ENCODE data around the gene SGTA.

Gene SGTA

GRCh38 chr19:2728783-2729387, 54.2 kb downstream of the SGTA start:
- Histone ChIP-seq H3K4me3 (ENCODE audit: low read length) (no peak overlapping the region), H3K9me3 (ENCODE audit: insufficient read depth, low read length) (no peaks in the 10 kb centered on the region), H2AFZ (ENCODE audit: low read depth, low read length) (no peak overlapping the region), H3K4me1 (ENCODE audit: low read length) (no peaks in the 10 kb centered on the region), H3K4me2 (ENCODE audit: low read length) (no peak overlapping the region), H3K9ac (ENCODE audit: low read length) (no peak overlapping the region), H3K27me3 (ENCODE audit: low read depth, low read length) (no peaks in the 10 kb centered on the region), H4K20me1 (ENCODE audit: insufficient read depth, low read length) (no peaks in the 10 kb centered on the region), H3K79me2 (ENCODE audit: low read length) (no peaks in the 10 kb centered on the region), H3K27ac (ENCODE audit: low read length) (no peak overlapping the region), H3K36me3 (replicated peaks; ENCODE audit: low read depth, low read length) (peaks cover 2% of the 10 kb centered on the region)
- TF ChIP-seq, protein P1, sequence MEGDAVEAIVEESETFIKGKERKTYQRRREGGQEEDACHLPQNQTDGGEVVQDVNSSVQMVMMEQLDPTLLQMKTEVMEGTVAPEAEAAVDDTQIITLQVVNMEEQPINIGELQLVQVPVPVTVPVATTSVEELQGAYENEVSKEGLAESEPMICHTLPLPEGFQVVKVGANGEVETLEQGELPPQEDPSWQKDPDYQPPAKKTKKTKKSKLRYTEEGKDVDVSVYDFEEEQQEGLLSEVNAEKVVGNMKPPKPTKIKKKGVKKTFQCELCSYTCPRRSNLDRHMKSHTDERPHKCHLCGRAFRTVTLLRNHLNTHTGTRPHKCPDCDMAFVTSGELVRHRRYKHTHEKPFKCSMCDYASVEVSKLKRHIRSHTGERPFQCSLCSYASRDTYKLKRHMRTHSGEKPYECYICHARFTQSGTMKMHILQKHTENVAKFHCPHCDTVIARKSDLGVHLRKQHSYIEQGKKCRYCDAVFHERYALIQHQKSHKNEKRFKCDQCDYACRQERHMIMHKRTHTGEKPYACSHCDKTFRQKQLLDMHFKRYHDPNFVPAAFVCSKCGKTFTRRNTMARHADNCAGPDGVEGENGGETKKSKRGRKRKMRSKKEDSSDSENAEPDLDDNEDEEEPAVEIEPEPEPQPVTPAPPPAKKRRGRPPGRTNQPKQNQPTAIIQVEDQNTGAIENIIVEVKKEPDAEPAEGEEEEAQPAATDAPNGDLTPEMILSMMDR (IDR thresholded peaks at IDR 0.05; ENCODE audit: low read depth, low read length) = no peak
- TF ChIP-seq EZH2phosphoT487 (IDR thresholded peaks at IDR 0.05; ENCODE audit: low read depth) = no peak

GRCh38 chr19:2727640-2727944, 55.5 kb downstream of the SGTA start:
- Histone ChIP-seq H3K79me2 (ENCODE audit: low read length) (no peaks in the 10 kb centered on the region), H3K27me3 (ENCODE audit: low read depth, low read length) (no peaks in the 10 kb centered on the region), H2AFZ (ENCODE audit: low read depth, low read length) (no peak overlapping the region), H3K9ac (ENCODE audit: low read length) (no peak overlapping the region), H4K20me1 (ENCODE audit: insufficient read depth, low read length) (no peaks in the 10 kb centered on the region), H3K4me2 (ENCODE audit: low read length) (no peak overlapping the region), H3K36me3 (replicated peaks; ENCODE audit: low read depth, low read length) (peaks cover 1% of the 10 kb centered on the region), H3K4me1 (ENCODE audit: low read length) (no peaks in the 10 kb centered on the region), H3K4me3 (ENCODE audit: low read length) (no peak overlapping the region), H3K9me3 (ENCODE audit: insufficient read depth, low read length) (no peaks in the 10 kb centered on the region), H3K27ac (ENCODE audit: low read length) (no peak overlapping the region)
- no peak for TF ChIP-seq EZH2phosphoT487 (IDR thresholded peaks at IDR 0.05; ENCODE audit: low read depth)
- TF ChIP-seq, protein P1 (IDR thresholded peaks at IDR 0.05; ENCODE audit: low read depth, low read length) = no peak

DNA sequence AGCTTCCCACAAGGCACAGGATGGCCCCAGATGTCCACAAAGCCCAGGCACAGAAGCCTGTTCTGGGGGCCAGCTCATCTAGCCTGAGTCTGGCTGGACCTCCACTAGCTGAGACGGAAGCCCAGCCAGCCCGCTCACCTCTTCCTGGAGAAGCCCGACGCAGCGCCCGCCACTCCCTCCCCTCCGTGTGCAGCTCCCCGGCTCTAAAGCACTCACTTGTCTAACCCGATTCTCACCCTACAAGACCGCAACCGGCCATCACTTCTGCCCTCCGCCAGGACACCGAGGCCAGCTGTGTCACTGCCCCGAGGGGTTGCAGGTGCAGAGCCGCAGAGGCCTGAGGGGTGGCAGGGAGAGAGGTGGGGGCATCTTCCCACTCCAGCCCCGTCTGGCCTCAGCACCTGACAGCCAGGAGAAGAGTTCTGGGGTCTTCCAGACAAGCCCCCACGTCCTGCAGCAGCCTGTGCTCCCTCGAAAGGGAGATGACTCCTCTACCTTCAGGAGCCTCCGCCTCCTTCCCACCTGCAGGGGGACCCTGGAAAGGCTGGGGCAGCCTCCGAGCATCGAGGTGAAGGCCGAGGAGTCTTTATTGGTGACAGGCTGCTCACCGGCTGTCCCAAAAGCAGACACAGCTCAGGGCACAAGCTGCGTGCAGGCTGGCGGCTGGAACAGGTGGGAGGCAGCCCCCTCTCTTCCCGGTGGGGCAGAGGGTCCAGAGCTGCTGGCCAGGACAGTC, 56.0 kb downstream of the SGTA start:
- Histone ChIP-seq H3K4me3 (ENCODE audit: low read length) (no peak overlapping the region), H3K36me3 (replicated peaks; ENCODE audit: low read depth, low read length) (no peaks in the 10 kb centered on the region), H3K9me3 (ENCODE audit: insufficient read depth, low read length) (no peaks in the 10 kb centered on the region), H3K79me2 (ENCODE audit: low read length) (no peaks in the 10 kb centered on the region), H4K20me1 (ENCODE audit: insufficient read depth, low read length) (no peaks in the 10 kb centered on the region), H2AFZ (ENCODE audit: low read depth, low read length) (no peak overlapping the region), H3K4me1 (ENCODE audit: low read length) (no peaks in the 10 kb centered on the region), H3K9ac (ENCODE audit: low read length) (no peak overlapping the region), H3K27ac (ENCODE audit: low read length) (no peak overlapping the region), H3K4me2 (ENCODE audit: low read length) (no peak overlapping the region), H3K27me3 (ENCODE audit: low read depth, low read length) (no peaks in the 10 kb centered on the region)
- TF ChIP-seq EZH2phosphoT487 (IDR thresholded peaks at IDR 0.05; ENCODE audit: low read depth) = no peak
- TF ChIP-seq, protein P1 (IDR thresholded peaks at IDR 0.05; ENCODE audit: low read depth, low read length) = no peak

DNA sequence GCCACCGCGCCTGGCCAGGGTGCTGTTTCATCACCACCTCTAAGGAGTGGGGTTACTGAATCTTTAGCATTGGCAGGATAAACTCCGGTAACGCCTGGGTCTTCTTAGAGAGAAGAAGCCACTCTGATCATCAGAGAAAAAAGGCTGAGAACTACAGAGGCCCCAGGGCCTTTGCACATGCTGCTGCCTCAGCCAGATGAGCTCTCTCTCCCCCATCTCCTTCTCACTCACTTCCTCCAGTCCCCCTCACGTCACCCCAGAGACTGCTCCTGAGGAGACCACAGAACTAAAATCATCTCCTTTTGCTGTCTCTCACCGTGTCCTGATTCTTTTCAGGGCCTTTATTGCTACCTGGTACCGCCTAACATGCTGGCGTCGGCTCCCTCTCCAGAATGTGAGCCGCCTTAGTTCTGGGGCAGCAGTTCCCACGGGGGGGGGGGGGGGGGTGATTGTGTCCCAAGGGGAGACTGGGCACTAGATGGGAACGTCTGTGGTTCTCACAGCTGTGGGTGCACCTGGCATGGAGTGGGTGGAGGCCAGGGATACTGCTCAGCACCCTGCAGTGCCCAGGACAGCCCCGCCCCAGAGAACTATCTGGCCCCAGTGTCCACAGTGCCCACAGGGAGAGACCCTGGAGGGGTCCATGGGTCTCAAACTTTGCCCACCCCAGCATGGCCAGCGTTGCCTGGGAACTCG, 56.8 kb downstream of the SGTA start:
- no peaks in the 10 kb centered on the region for H3K9me3 ChIP-seq (ENCODE audit: insufficient read depth, low read length)
- H3K27me3 ChIP-seq (ENCODE audit: low read depth, low read length) = no peaks in the 10 kb centered on the region
- no peak for TF ChIP-seq EZH2phosphoT487 (IDR thresholded peaks at IDR 0.05; ENCODE audit: low read depth)
- TF ChIP-seq, protein P1 (IDR thresholded peaks at IDR 0.05; ENCODE audit: low read depth, low read length) = no peak
- no peak overlapping the region for H3K9ac ChIP-seq (ENCODE audit: low read length)
- H3K36me3 ChIP-seq (replicated peaks; ENCODE audit: low read depth, low read length) = no peaks in the 10 kb centered on the region
- no peaks in the 10 kb centered on the region for H4K20me1 ChIP-seq (ENCODE audit: insufficient read depth, low read length)
- H3K27ac ChIP-seq (ENCODE audit: low read length) = no peak overlapping the region
- H2AFZ ChIP-seq (ENCODE audit: low read depth, low read length) = no peak overlapping the region
- no peak overlapping the region for H3K4me2 ChIP-seq (ENCODE audit: low read length)
- no peak overlapping the region for H3K4me3 ChIP-seq (ENCODE audit: low read length)
- no peaks in the 10 kb centered on the region for H3K4me1 ChIP-seq (ENCODE audit: low read length)
- no peaks in the 10 kb centered on the region for H3K79me2 ChIP-seq (ENCODE audit: low read length)
